SK-N-SH (cell line): ENCODE data around the gene SEZ6. TPM values are rescaled to one million over a fixed set of nuclear protein-coding genes. Genes with fewer than 3 reads are reported as not detected.

Experiments used
- CTCF ChIA-PET: fragments of 300-600, 350-600 bp; formaldehyde crosslinking; extraction: SDS; loops from one replicate; lab custom pipeline; 2021; lab: Yijun Ruan, JAX
- POLR2A ChIA-PET: fragments of 350-600 bp; sonication (Branson Sonifier 250); formaldehyde crosslinking; extraction: SDS; loops from one replicate; lab custom pipeline; 2020; ENCODE audit warnings: antibody characterized with exemption, inconsistent platforms; lab: Yijun Ruan, JAX
- DNase-seq: peaks from one replicate; pipeline ENCODE4 v3.0.0; 2012
- H2AFZ ChIP-seq: fragments of 200-600 bp; sonication (generic); 2 replicates; pipeline ENCODE4 v1.8.1; 2016; ENCODE audit warnings: antibody characterized with exemption, mild to moderate bottlenecking, low read depth
- H3F3A ChIP-seq: fragments of 200-600 bp; sonication (generic); replicated peaks from 2 replicates; pipeline ENCODE3; 2016; ENCODE audit warnings: antibody characterized with exemption, mild to moderate bottlenecking; ENCODE audit not compliant: insufficient read depth
- H3K27ac ChIP-seq, 2 experiments: fragments of 200-500 bp in 1 of 2; fragments of 200-600 bp in 1 of 2; sonication (Bioruptor generic) in 1 of 2; sonication (generic), shearing (Covaris generic) in 1 of 2; 2 replicates each; pipeline versions ENCODE4 v1.5.1 to v1.6.1; 2014 to 2016; ENCODE audit warnings: low read depth in 2 of 2, inconsistent platforms in 1 of 2, low read length in 1 of 2, mild to moderate bottlenecking in 1 of 2, mixed read lengths in 1 of 2
- H3K27me3 ChIP-seq: fragments of 200-600 bp; sonication (generic), shearing (Covaris generic); 2 replicates; pipeline ENCODE4 v1.6.1; 2016; ENCODE audit warnings: mixed run types; ENCODE audit not compliant: insufficient read depth
- H3K36me3 ChIP-seq, 2 experiments: fragments of 200-500 bp in 1 of 2; fragments of 200-600 bp in 1 of 2; sonication (Bioruptor generic) in 1 of 2; sonication (generic) in 1 of 2; replicated peaks in 1 of 2; 2 replicates each; pipeline versions ENCODE3 to v1.5.1; 2014 to 2016; ENCODE audit warnings: low read length in 1 of 2, mild to moderate bottlenecking in 1 of 2; ENCODE audit not compliant: insufficient read depth in 2 of 2, control insufficient read depth in 1 of 2
- H3K4me1 ChIP-seq, 2 experiments: fragments of 200-500 bp in 1 of 2; fragments of 200-600 bp in 1 of 2; sonication (Bioruptor generic) in 1 of 2; sonication (generic), shearing (Covaris generic) in 1 of 2; 2 replicates each; pipeline versions ENCODE4 v1.5.1 to v1.6.1; 2014 to 2016; ENCODE audit warnings: low read depth in 1 of 2, low read length in 1 of 2, mixed run types in 1 of 2; ENCODE audit not compliant: insufficient read depth in 2 of 2, control insufficient read depth in 1 of 2
- H3K4me2 ChIP-seq: fragments of 200-600 bp; sonication (generic), shearing (Covaris generic); 2 replicates; pipeline ENCODE4 v1.6.1; 2017; ENCODE audit warnings: mixed run types
- H3K4me3 ChIP-seq, 2 experiments: fragments of 200-500 bp in 1 of 2; fragments of 200-600 bp in 1 of 2; sonication (Bioruptor generic) in 1 of 2; sonication (generic), shearing (Covaris generic) in 1 of 2; 2 replicates each; pipeline versions ENCODE4 v1.5.1 to v1.8.1; 2014 to 2016; ENCODE audit warnings: low read depth in 2 of 2, inconsistent platforms in 1 of 2, low read length in 1 of 2, mild to moderate bottlenecking in 1 of 2, mixed read lengths in 1 of 2, moderate library complexity in 1 of 2
- H3K79me2 ChIP-seq: fragments of 200-600 bp; sonication (generic); 2 replicates; pipeline ENCODE4 v1.8.1; 2017; ENCODE audit warnings: mild to moderate bottlenecking; ENCODE audit not compliant: insufficient read depth
- H3K9ac ChIP-seq: fragments of 200-600 bp; sonication (generic); 2 replicates; pipeline ENCODE4 v1.6.1; 2017; ENCODE audit warnings: mixed run types
- H3K9me2 ChIP-seq: fragments of 200-600 bp; sonication (generic); 2 replicates; pipeline ENCODE4 v1.6.1; 2017; ENCODE audit warnings: mixed run types
- H3K9me3 ChIP-seq: fragments of 200-600 bp; sonication (generic); 2 replicates; pipeline ENCODE4 v1.6.1; 2017; ENCODE audit warnings: mixed run types, mild to moderate bottlenecking, moderate library complexity
- H4K20me1 ChIP-seq: fragments of 200-600 bp; sonication (generic); 2 replicates; pipeline ENCODE4 v1.6.1; 2017; ENCODE audit warnings: mild to moderate bottlenecking, mixed run types; ENCODE audit not compliant: insufficient read depth
- EZH2phosphoT487 ChIP-seq: fragments of 200-600 bp; sonication (generic); IDR thresholded peaks from 2 replicates; pipeline ENCODE4 v1.6.1; 2017; ENCODE audit warnings: low read depth, mixed run types, mild to moderate bottlenecking, antibody characterized with exemption, moderate library complexity, borderline replicate concordance
- FOXJ3 ChIP-seq: sonication (generic); formaldehyde crosslinking; IDR thresholded peaks from 2 replicates; pipeline ENCODE4 v1.5.1; 2020; ENCODE audit warnings: mild to moderate bottlenecking, missing genetic modification reagents
- GATA2 ChIP-seq: sonication (generic); formaldehyde crosslinking; IDR thresholded peaks from 2 replicates; pipeline ENCODE4 v1.5.0; 2020; ENCODE audit warnings: mild to moderate bottlenecking, missing genetic modification reagents
- JUND ChIP-seq: IDR thresholded peaks from 2 replicates; pipeline ENCODE4 v1.4.0; 2012
- RCOR1 ChIP-seq: fragments of 150-350 bp; IDR thresholded peaks from 2 replicates; pipeline ENCODE4 v1.6.1; 2017; ENCODE audit warnings: antibody characterized with exemption, low read length
- RFX5 ChIP-seq: IDR thresholded peaks from 2 replicates; pipeline ENCODE4 v1.6.1; 2012; ENCODE audit warnings: mild to moderate bottlenecking, improper control_type of control experiment, low read length
- SIN3A ChIP-seq: IDR thresholded peaks from 2 replicates; pipeline ENCODE4 v1.6.1; 2012; ENCODE audit warnings: low read depth, mild to moderate bottlenecking, low read length, moderate library complexity, borderline replicate concordance
- TCF12 ChIP-seq: IDR thresholded peaks from 2 replicates; pipeline ENCODE4 v1.4.0; 2012
- TEAD4 ChIP-seq: IDR thresholded peaks from 2 replicates; pipeline ENCODE4 v1.4.0; 2012; ENCODE audit warnings: mild to moderate bottlenecking, borderline replicate concordance; ENCODE audit not compliant: insufficient read depth
- YY1 ChIP-seq: IDR thresholded peaks from 2 replicates; pipeline ENCODE4 v1.4.0; 2012; ENCODE audit warnings: low read depth, mild to moderate bottlenecking
- WGBS: methylation state at CpG from one replicate; pipeline ENCODE4 v1.1.6; 2017; ENCODE audit warnings: low lambda C conversion rate; 5-methylcytosine and 5-hydroxymethylcytosine counted together
- polyA plus RNA-seq, 3 experiments: library from polyadenylated mRNA; depleted of rRNA; stranded (reverse); fragments of >200 nt; gene quantifications; 2 replicates each; pipeline ENCODE4 v1.2.3, GENCODE V29; 2012
- TF ChIP-seq, protein P1 (sequence below): IDR thresholded peaks from 2 replicates; pipeline ENCODE4 v1.4.0; 2012; ENCODE audit warnings: low read depth, borderline replicate concordance
- TF ChIP-seq, protein P2 (sequence below): IDR thresholded peaks from 2 replicates; pipeline ENCODE4 v1.6.1; 2012; ENCODE audit warnings: mild to moderate bottlenecking, low read depth, low read length, moderate library complexity
- TF ChIP-seq, protein P3 (sequence below): IDR thresholded peaks from 2 replicates; pipeline ENCODE4; 2012

The SEZ6 gene
- polyA plus RNA-seq, 1 of the 3 experiments (the other 2 are of a cell fraction): 0.12 TPM

DNA sequence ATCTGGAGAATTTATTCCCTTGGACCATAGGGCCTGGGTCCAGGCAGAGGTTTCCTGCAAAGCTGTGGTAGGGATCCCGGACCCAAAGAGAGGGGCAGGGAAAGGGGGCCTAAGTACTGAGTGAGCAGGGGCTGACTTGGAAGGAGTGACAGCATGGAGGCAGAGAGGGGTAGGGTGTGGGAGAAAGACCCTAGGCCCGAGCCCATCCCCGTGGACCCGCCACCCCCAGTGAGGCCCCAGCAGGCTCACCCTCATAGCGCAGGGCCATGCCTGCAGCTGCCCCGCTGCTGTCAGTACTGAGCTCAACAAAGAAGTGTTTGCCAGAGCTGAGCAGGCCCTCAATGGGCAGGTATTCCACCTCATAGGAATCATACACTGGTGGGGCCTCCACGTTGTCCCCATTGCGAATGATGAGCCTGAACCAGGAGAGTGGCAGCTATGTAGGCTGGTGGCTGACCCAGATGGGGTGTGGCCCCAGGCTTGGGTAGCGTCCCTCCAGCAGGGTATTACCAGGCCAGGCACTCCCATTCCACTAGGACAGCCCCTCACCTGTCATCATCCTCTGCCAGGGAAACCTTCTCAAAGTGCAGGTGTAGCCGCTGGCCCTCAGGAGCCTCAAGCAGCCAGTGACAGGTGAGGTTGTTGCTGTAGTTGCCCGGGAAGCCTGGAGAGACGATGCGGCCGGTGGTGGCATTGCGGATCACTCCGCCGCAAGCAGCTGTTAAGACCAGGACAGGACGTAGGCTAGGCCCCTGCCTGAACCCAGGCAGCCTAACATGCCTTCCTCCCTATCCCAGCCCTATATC is 45.4 kb downstream of the SEZ6 start:
- Histone ChIP-seq H4K20me1 (no peaks in the 10 kb centered on the region), H3K9me2 (no peaks in the 10 kb centered on the region), H3K27me3 (no peaks in the 10 kb centered on the region), H3K9ac (no peak overlapping the region), H3K4me3 (no peak overlapping the region), H2AFZ (no peak overlapping the region), H3F3A (no peaks in the 10 kb centered on the region), H3K36me3 (no peaks in the 10 kb centered on the region), H3K9me3 (no peaks in the 10 kb centered on the region), H3K4me2 (no peak overlapping the region), H3K79me2 (no peaks in the 10 kb centered on the region), H3K27ac (no peak overlapping the region), H3K4me1 (no peaks in the 10 kb centered on the region; a peak in 1 of 4 replicates)
- no peak for TF ChIP-seq EZH2phosphoT487
- TF ChIP-seq, protein P1, sequence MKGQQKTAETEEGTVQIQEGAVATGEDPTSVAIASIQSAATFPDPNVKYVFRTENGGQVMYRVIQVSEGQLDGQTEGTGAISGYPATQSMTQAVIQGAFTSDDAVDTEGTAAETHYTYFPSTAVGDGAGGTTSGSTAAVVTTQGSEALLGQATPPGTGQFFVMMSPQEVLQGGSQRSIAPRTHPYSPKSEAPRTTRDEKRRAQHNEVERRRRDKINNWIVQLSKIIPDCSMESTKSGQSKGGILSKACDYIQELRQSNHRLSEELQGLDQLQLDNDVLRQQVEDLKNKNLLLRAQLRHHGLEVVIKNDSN: no peak
- ChIA-PET CTCF (interaction anchor here (0.7 to 15.3 kb wide), 4 partner anchors 12 to 259 kb away, joined by 3 to 947 read pairs (median 4); no protein-coding TSS in a partner anchor), POLR2A (no interaction called here)
- no peak for DNase-seq
- WGBS: 85% methylated on average over 8 of the region's 18 CpGs

DNA sequence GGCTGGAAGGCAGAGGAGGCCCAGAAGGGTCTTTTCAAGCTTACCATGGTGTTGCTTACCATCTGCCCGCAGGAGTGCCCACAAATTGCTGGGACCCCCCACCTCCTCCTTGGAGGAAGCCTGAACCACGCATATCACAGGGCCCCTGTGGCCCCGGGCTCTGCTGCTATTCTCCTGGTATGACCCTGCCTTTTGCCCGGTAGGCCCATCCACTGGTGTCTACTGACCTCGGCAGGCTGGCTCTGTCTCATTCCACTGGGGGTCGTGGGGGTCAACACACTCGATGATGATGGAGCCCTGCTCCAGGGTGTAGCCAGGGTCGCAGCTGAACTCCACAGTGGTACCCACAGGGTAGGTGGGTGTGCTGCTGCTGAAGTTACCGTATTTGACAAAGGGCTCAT is 46.4 kb downstream of the SEZ6 start:
- POLR2A ChIA-PET: no interaction called here
- WGBS: 88% methylated on average over 7 of the region's 9 CpGs

More for the DNA sequence above, 46.4 kb downstream of the SEZ6 start:
- no peaks in the 10 kb centered on the region for H3K36me3 ChIP-seq
- no peaks in the 10 kb centered on the region for H3K9me2 ChIP-seq
- H3K4me1 ChIP-seq: no peaks in the 10 kb centered on the region; a peak in 1 of 4 replicates
- no peak for DNase-seq
- H3K9me3 ChIP-seq: no peaks in the 10 kb centered on the region
- no peak overlapping the region for H3K9ac ChIP-seq
- H3K27ac ChIP-seq: no peak overlapping the region
- TF ChIP-seq RCOR1: no peak
- no peak for TF ChIP-seq TCF12
- no peak for TF ChIP-seq JUND
- no peak for TF ChIP-seq FOXJ3 (CRISPR knock-in tag)
- TF ChIP-seq EZH2phosphoT487: no peak
- TF ChIP-seq, protein P2, sequence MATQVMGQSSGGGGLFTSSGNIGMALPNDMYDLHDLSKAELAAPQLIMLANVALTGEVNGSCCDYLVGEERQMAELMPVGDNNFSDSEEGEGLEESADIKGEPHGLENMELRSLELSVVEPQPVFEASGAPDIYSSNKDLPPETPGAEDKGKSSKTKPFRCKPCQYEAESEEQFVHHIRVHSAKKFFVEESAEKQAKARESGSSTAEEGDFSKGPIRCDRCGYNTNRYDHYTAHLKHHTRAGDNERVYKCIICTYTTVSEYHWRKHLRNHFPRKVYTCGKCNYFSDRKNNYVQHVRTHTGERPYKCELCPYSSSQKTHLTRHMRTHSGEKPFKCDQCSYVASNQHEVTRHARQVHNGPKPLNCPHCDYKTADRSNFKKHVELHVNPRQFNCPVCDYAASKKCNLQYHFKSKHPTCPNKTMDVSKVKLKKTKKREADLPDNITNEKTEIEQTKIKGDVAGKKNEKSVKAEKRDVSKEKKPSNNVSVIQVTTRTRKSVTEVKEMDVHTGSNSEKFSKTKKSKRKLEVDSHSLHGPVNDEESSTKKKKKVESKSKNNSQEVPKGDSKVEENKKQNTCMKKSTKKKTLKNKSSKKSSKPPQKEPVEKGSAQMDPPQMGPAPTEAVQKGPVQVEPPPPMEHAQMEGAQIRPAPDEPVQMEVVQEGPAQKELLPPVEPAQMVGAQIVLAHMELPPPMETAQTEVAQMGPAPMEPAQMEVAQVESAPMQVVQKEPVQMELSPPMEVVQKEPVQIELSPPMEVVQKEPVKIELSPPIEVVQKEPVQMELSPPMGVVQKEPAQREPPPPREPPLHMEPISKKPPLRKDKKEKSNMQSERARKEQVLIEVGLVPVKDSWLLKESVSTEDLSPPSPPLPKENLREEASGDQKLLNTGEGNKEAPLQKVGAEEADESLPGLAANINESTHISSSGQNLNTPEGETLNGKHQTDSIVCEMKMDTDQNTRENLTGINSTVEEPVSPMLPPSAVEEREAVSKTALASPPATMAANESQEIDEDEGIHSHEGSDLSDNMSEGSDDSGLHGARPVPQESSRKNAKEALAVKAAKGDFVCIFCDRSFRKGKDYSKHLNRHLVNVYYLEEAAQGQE: no peak
- no peak for TF ChIP-seq TEAD4
- TF ChIP-seq SIN3A: no peak
- TF ChIP-seq YY1: no peak
- no peak for TF ChIP-seq RFX5
- TF ChIP-seq, protein P3, sequence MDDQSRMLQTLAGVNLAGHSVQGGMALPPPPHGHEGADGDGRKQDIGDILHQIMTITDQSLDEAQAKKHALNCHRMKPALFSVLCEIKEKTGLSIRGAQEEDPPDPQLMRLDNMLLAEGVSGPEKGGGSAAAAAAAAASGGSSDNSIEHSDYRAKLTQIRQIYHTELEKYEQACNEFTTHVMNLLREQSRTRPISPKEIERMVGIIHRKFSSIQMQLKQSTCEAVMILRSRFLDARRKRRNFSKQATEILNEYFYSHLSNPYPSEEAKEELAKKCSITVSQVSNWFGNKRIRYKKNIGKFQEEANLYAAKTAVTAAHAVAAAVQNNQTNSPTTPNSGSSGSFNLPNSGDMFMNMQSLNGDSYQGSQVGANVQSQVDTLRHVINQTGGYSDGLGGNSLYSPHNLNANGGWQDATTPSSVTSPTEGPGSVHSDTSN: no peak
- TF ChIP-seq GATA2 (CRISPR knock-in tag): no peak
- H3K4me2 ChIP-seq: no peak overlapping the region
- H3K27me3 ChIP-seq: no peaks in the 10 kb centered on the region
- no peaks in the 10 kb centered on the region for H4K20me1 ChIP-seq
- H3K79me2 ChIP-seq: no peaks in the 10 kb centered on the region
- H2AFZ ChIP-seq: no peak overlapping the region
- no peaks in the 10 kb centered on the region for H3F3A ChIP-seq
- no peak overlapping the region for H3K4me3 ChIP-seq
- CTCF ChIA-PET: interaction anchor here (0.6 to 15.3 kb wide), 3 partner anchors 154 to 260 kb away, joined by 3 to 947 read pairs (median 4); no protein-coding TSS in a partner anchor
